Endothelial cell of umbilical vein (primary cell): ENCODE measurements around the gene CLNK. TPM values are rescaled to one million over a fixed set of nuclear protein-coding genes. Genes with fewer than 3 reads are reported as not detected.
"Not testable (repeated sequence)": the region's sequence is repeated elsewhere in the genome, so short reads cannot be mapped to it uniquely, and the experiment has no call there.

Experiments
- BruUV-seq: library from RNA; stranded (reverse); fragments of 400-500 nt; replicated peaks from 2 replicates; lab custom pipeline; 2021; lab: Mats Ljungman, UMichigan
- CTCF ChIA-PET: fragments of 300-600, 350-600 bp; sonication (Branson Sonifier 250); formaldehyde crosslinking; loops from one replicate; lab custom pipeline; 2021; ENCODE audit warnings: antibody characterized with exemption, inconsistent platforms; lab: Charles Lee
- POLR2A ChIA-PET: fragments of 300-600, 350-600 bp; sonication (Branson Sonifier 250); formaldehyde crosslinking; loops from one replicate; lab custom pipeline; 2021; ENCODE audit warnings: antibody characterized with exemption, inconsistent platforms; lab: Charles Lee
- DNase-seq: peaks from one replicate; pipeline ENCODE4 v3.0.0-alpha.2; 2011; ENCODE audit warnings: low read depth, low spot score
- FAIRE-seq: peaks from 2 replicates; lab custom pipeline; 2011; peaks lifted over from hg19 to GRCh38; lab: Jason Lieb, UNC
- H2AFZ ChIP-seq: 2 replicates; pipeline ENCODE4 v1.6.0; 2012; ENCODE audit warnings: low read depth, low read length, control low read depth, inconsistent platforms
- H3K27ac ChIP-seq: 2 replicates; pipeline ENCODE4 v1.5.1; 2011; ENCODE audit warnings: low read depth, mild to moderate bottlenecking, control low read depth, low read length, moderate library complexity; ENCODE audit not compliant: insufficient read depth
- H3K27me3 ChIP-seq, 2 experiments: 2 replicates each; pipeline versions ENCODE4 v1.6.0 to v1.6.1; 2011; ENCODE audit warnings: low read length in 2 of 2, mixed read lengths in 1 of 2; ENCODE audit not compliant: control insufficient read depth in 2 of 2, insufficient read depth in 2 of 2
- H3K36me3 ChIP-seq, 2 experiments: 2 replicates in 1 of 2; 3 replicates in 1 of 2; pipeline ENCODE4 v1.5.1; 2011; ENCODE audit warnings: low read length in 2 of 2, mild to moderate bottlenecking in 1 of 2, moderate library complexity in 1 of 2; ENCODE audit not compliant: control insufficient read depth in 2 of 2, insufficient read depth in 2 of 2; ENCODE audit errors: extremely low read depth in 1 of 2
- H3K4me1 ChIP-seq: 3 replicates; pipeline ENCODE4 v1.5.1; 2011; ENCODE audit warnings: mild to moderate bottlenecking, low read length; ENCODE audit not compliant: control insufficient read depth, insufficient read depth; ENCODE audit errors: extremely low read depth
- H3K4me2 ChIP-seq: 2 replicates; pipeline ENCODE4 v1.6.1; 2011; ENCODE audit warnings: low read length, control low read depth, mixed read lengths; ENCODE audit not compliant: insufficient read depth
- H3K4me3 ChIP-seq, 3 experiments: fragments of 200-600 bp in 1 of 3; sonication (generic), shearing (Covaris generic) in 1 of 3; replicated peaks in 1 of 3; 2 replicates each; pipeline ENCODE4 v1.5.1; 2011 to 2016; ENCODE audit warnings: control low read depth in 3 of 3, low read length in 3 of 3, mild to moderate bottlenecking in 2 of 3, inconsistent platforms in 1 of 3, low read depth in 1 of 3, moderate library complexity in 1 of 3; ENCODE audit not compliant: insufficient read depth in 1 of 3
- H3K79me2 ChIP-seq: 2 replicates; pipeline ENCODE4 v1.6.0; 2012; ENCODE audit warnings: low read length, inconsistent platforms; ENCODE audit not compliant: control insufficient read depth, insufficient read depth
- H3K9ac ChIP-seq: replicated peaks from 2 replicates; pipeline ENCODE3; 2011; ENCODE audit warnings: low read length, control low read depth; ENCODE audit not compliant: insufficient read depth; ENCODE audit errors: extremely low read depth
- H3K9me1 ChIP-seq: replicated peaks from 3 replicates; pipeline ENCODE4 v1.6.0; 2011; ENCODE audit warnings: mild to moderate bottlenecking, low read length; ENCODE audit not compliant: control insufficient read depth, insufficient read depth; ENCODE audit errors: extremely low read depth
- H3K9me3 ChIP-seq: replicated peaks from 2 replicates; pipeline ENCODE4 v1.5.1; 2012; ENCODE audit warnings: low read length, inconsistent platforms; ENCODE audit not compliant: control insufficient read depth, insufficient read depth
- H4K20me1 ChIP-seq: replicated peaks from 2 replicates; pipeline ENCODE3; 2011; ENCODE audit warnings: mild to moderate bottlenecking, low read length; ENCODE audit not compliant: control insufficient read depth, insufficient read depth; ENCODE audit errors: extremely low read depth
- CTCF ChIP-seq, 2 donors: IDR thresholded peaks; 1 replicate in 1 of 2; 2 replicates in 1 of 2; pipeline ENCODE4 v1.5.1; 2011; ENCODE audit warnings: low read length in 2 of 2, mild to moderate bottlenecking in 2 of 2, moderate library complexity in 2 of 2, control low read depth in 1 of 2, inconsistent platforms in 1 of 2, low read depth in 1 of 2; ENCODE audit not compliant: insufficient read depth in 1 of 2; ENCODE audit errors: extremely low read depth in 1 of 2
- EZH2 ChIP-seq: IDR thresholded peaks from 2 replicates; pipeline ENCODE4 v1.6.1; 2012; ENCODE audit warnings: borderline replicate concordance, low read depth, mild to moderate bottlenecking, moderate library complexity, low read length, inconsistent platforms; ENCODE audit not compliant: severe bottlenecking
- FOS ChIP-seq: IDR thresholded peaks from 2 replicates; pipeline ENCODE4 v1.6.1; 2011; ENCODE audit warnings: mild to moderate bottlenecking, low read length, moderate library complexity, borderline replicate concordance; ENCODE audit not compliant: insufficient read depth
- GATA2 ChIP-seq: IDR thresholded peaks from 2 replicates; pipeline ENCODE4 v1.7.0; 2011; ENCODE audit warnings: low read depth, mild to moderate bottlenecking, moderate library complexity, mixed read lengths, low read length; ENCODE audit not compliant: insufficient read length, insufficient read depth
- JUN ChIP-seq: IDR thresholded peaks from 2 replicates; pipeline ENCODE4 v1.6.1; 2011; ENCODE audit warnings: borderline replicate concordance, low read depth; ENCODE audit not compliant: insufficient read length, insufficient read depth
- MAX ChIP-seq: IDR thresholded peaks from 2 replicates; pipeline ENCODE4 v1.6.1; 2011; ENCODE audit not compliant: insufficient read depth, insufficient read length
- MYC ChIP-seq: IDR thresholded peaks from one replicate; pipeline ENCODE4 v1.6.1; 2011; ENCODE audit warnings: mild to moderate bottlenecking, low read depth, low read length
- POLR2A ChIP-seq: IDR thresholded peaks from 2 replicates; pipeline ENCODE4 v1.6.1; 2012; ENCODE audit warnings: low read depth, mild to moderate bottlenecking, control low read depth, low read length
- POLR2AphosphoS5 ChIP-seq: IDR thresholded peaks from 2 replicates; pipeline ENCODE4 v1.6.1; 2012; ENCODE audit warnings: low read depth, mild to moderate bottlenecking, control low read depth, low read length, moderate library complexity; ENCODE audit not compliant: insufficient read depth
- dilution Hi-C: fragments of 300-500 bp; cut with MboI; formaldehyde crosslinking; loops from one replicate; pipeline ENCODE4 v1.15.0; 2019; ENCODE audit warnings: low sequenced_read_pairs; ENCODE audit not compliant: extremely low pct_ligation_motif_present
- intact Hi-C: fragments of 100-400 bp; cut with micrococcal nuclease; formaldehyde crosslinking; loops from one replicate; pipeline ENCODE4 v1.10.0; 2022
- polyA plus RNA-seq, 4 experiments: library from polyadenylated mRNA; depleted of rRNA in 3 of 4; stranded (reverse) in 3 of 4; unstranded in 1 of 4; fragments of >200 nt; gene quantifications; 2 replicates each; pipeline versions ENCODE4 v1.2.1 to v1.2.3, GENCODE V29; 2011 to 2012; ENCODE audit warnings: missing spikeins in 1 of 4
- total RNA-seq: library from RNA; stranded (reverse); gene quantifications from 2 replicates; pipeline ENCODE4 v1.2.3, GENCODE V29; 2021

The CLNK gene
- total and polyA plus RNA-seq, 2 donors (not counting 3 experiments of a cell fraction or from before 2014, with no cell fraction given), result not detected

DNA sequence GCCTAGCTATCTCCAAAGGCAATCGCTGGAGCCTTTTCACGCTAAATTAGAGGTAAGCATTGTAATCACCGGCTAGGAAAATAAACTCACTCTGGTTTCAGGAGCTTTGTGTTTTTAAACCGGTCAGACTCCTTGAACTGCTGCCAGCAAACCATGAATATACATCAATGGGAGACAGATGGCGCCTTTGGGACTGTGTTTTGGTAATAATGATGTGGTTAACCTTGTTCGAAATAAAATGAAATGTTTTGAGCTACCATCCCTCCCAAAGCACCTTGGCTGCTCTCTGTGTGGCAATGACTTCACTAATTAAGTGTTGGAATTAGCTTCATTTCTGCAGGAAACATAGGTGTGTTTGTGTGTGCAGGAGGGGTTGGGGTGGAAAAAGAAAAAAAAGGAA, 65.3 kb downstream of the CLNK start:
- no peaks in the 10 kb centered on the region for H3K79me2 ChIP-seq
- no peak overlapping the region for H3K9ac ChIP-seq
- peak; percentile 22 for DNase-seq
- intact Hi-C loops (no loop called here), dilution Hi-C loops (loop anchor here (25.0 kb wide), 1 partner anchor 1118 kb away; no protein-coding TSS in a partner anchor)
- no TSS peak for BruUV-seq
- H3K27me3 ChIP-seq, result peaks cover 4 to 18% of the 10 kb centered on the region in 2 experiments
- H3K9me3 ChIP-seq, result no peaks in the 10 kb centered on the region
- H4K20me1 ChIP-seq, result no peaks in the 10 kb centered on the region
- no peaks in the 10 kb centered on the region for H3K36me3 ChIP-seq
- peak; percentile 53 for FAIRE-seq
- H3K9me1 ChIP-seq, result no peaks in the 10 kb centered on the region
- POLR2A ChIA-PET, result no interaction called here
- H3K27ac ChIP-seq, result no peak overlapping the region
- no peak overlapping the region for H2AFZ ChIP-seq
- H3K4me1 ChIP-seq, result no peaks in the 10 kb centered on the region
- H3K4me2 ChIP-seq, result no peak overlapping the region
- H3K4me3 ChIP-seq, result no peak overlapping the region
- TF ChIP-seq MYC, result no peak
- no peak for TF ChIP-seq MAX
- TF ChIP-seq POLR2A, result no peak
- TF ChIP-seq FOS, result no peak
- no peak for TF ChIP-seq JUN
- no peak for TF ChIP-seq CTCF (IDR thresholded peaks at IDR 0.05; ENCODE audit: extremely low read depth in 1 of 2, insufficient read depth in 1 of 2, low read depth in 1 of 2, low read length in 2 of 2)
- no peak for TF ChIP-seq POLR2AphosphoS5
- no peak for TF ChIP-seq GATA2
- no peak for TF ChIP-seq EZH2
- CTCF ChIA-PET, result interaction anchor here (0.7 to 1.4 kb wide), 7 partner anchors 9 to 810 kb away, joined by 3 to 13 read pairs (median 3); partner anchors contain the start of gene HS3ST1

GRCh38 chr4:10614926-10615325, 69.6 kb downstream of the CLNK start:
- CTCF ChIA-PET, result interaction anchor here (1.2 kb wide), 1 partner anchor 16 kb away, joined by 3 read pairs; no protein-coding TSS in a partner anchor
- H3K27me3 ChIP-seq, H3K4me1 ChIP-seq, H3K9me3 ChIP-seq, POLR2A ChIA-PET, intact Hi-C loops, BruUV-seq, H2AFZ ChIP-seq, H3K36me3 ChIP-seq, H3K9ac ChIP-seq, H3K27ac ChIP-seq, H3K79me2 ChIP-seq, DNase-seq, H3K4me3 ChIP-seq, FAIRE-seq, H3K4me2 ChIP-seq, H3K9me1 ChIP-seq, H4K20me1 ChIP-seq: not testable (repeated sequence)
- dilution Hi-C loops, result loop anchor here (25.0 kb wide), 1 partner anchor 1122 kb away; no protein-coding TSS in a partner anchor
